ENCODE results near the gene VPS33A. TPM values are rescaled to one million over a fixed set of nuclear protein-coding genes. Genes with fewer than 3 reads are reported as not detected.
"Not testable (repeated sequence)": the region's sequence is repeated elsewhere in the genome, so short reads cannot be mapped to it uniquely, and the experiment has no call there.

The VPS33A gene
- total RNA-seq, 1 donor from 2014 or later = 22.2 TPM

DNA sequence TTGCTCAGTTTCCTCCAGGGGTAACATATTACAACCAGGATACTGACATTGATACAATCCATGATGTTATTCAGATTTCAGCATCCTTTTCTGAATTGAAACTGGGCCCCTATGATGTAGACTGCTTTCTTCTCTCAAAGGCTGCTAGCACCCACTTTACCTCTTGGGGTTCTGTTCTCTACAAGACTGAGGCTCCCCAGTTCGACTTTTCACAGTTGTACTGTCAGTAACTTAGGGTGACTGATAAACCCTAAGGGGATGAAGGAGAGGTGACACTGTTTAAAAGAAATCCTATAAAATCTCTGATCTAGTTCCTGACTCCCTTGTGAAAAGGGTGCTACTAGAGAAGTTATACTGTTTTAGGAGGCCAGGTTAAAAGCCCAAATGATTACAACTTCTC, 818 bp downstream of the VPS33A start:
- Mint-ChIP-seq H3K4me1 (ENCODE audit: unreplicated experiment) (peaks cover 19% of the 10 kb centered on the region), H3K36me3 (ENCODE audit: unreplicated experiment) (peaks cover 19% of the 10 kb centered on the region), H3K27ac (ENCODE audit: unreplicated experiment) (peak overlapping the region; percentile 97), H3K4me3 (ENCODE audit: unreplicated experiment) (peak overlapping the region; percentile 94), H3K27me3 (ENCODE audit: unreplicated experiment) (no peaks in the 10 kb centered on the region), H3K9me3 (ENCODE audit: unreplicated experiment) (no peaks in the 10 kb centered on the region)
- TF ChIP-seq, protein P1, sequence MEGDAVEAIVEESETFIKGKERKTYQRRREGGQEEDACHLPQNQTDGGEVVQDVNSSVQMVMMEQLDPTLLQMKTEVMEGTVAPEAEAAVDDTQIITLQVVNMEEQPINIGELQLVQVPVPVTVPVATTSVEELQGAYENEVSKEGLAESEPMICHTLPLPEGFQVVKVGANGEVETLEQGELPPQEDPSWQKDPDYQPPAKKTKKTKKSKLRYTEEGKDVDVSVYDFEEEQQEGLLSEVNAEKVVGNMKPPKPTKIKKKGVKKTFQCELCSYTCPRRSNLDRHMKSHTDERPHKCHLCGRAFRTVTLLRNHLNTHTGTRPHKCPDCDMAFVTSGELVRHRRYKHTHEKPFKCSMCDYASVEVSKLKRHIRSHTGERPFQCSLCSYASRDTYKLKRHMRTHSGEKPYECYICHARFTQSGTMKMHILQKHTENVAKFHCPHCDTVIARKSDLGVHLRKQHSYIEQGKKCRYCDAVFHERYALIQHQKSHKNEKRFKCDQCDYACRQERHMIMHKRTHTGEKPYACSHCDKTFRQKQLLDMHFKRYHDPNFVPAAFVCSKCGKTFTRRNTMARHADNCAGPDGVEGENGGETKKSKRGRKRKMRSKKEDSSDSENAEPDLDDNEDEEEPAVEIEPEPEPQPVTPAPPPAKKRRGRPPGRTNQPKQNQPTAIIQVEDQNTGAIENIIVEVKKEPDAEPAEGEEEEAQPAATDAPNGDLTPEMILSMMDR (IDR thresholded peaks at IDR 0.05) = no peak
- DNase-seq (ENCODE audit: extremely low spot score, unreplicated experiment) = no peak

DNA sequence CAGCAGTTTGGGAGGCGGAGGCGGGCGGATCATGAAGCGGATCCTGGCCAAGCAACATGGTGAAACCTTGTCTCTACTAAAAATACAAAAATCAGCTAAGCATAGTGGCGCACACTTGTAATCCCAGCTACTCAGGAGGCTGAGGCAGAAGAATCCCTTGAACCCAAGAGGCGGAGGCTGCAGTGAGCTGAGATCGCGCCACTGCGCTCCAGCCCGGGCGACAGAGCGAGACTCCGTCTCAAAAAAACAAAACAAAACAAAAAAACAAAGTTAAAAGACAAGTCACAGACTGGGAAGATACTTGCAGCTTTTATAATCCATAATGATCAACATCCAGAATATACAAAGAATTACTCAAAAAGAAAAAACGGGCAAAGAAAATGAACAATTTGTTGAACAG, 5.6 kb downstream of the VPS33A start:
- H3K4me3 Mint-ChIP-seq (ENCODE audit: unreplicated experiment) = not testable (repeated sequence)

DNA sequence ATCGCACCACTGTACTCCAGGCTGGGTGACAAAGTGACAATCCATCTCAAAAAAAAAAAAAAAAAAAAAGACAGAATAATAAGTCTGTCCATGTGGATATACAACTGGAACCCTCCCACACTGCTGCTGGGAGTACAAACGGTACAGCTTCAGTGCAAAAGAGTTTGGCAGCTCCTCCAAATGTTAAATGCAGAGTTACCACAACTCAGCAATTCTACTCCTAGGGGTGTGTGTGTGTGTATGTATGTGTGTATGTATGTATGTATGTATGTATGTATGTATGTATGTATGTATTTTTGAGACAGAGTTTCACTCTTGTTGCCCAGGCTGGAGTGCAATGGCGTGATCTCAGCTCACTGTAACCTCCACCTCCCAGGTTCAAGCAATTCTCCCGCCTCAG, 7.4 kb downstream of the VPS33A start:
- not testable (repeated sequence) for H3K4me3 Mint-ChIP-seq (ENCODE audit: unreplicated experiment); H3K9me3 Mint-ChIP-seq (ENCODE audit: unreplicated experiment); H3K27ac Mint-ChIP-seq (ENCODE audit: unreplicated experiment); H3K4me1 Mint-ChIP-seq (ENCODE audit: unreplicated experiment); DNase-seq (ENCODE audit: extremely low spot score, unreplicated experiment); H3K27me3 Mint-ChIP-seq (ENCODE audit: unreplicated experiment)
- H3K36me3 Mint-ChIP-seq (ENCODE audit: unreplicated experiment) = peaks cover 45% of the 10 kb centered on the region

More for the DNA sequence above, 5.6 kb downstream of the VPS33A start:
- H3K27me3 Mint-ChIP-seq (ENCODE audit: unreplicated experiment); H3K9me3 Mint-ChIP-seq (ENCODE audit: unreplicated experiment); DNase-seq (ENCODE audit: extremely low spot score, unreplicated experiment); H3K27ac Mint-ChIP-seq (ENCODE audit: unreplicated experiment); H3K4me1 Mint-ChIP-seq (ENCODE audit: unreplicated experiment): not testable (repeated sequence)
- H3K36me3 Mint-ChIP-seq (ENCODE audit: unreplicated experiment) = peaks cover 42% of the 10 kb centered on the region

DNA sequence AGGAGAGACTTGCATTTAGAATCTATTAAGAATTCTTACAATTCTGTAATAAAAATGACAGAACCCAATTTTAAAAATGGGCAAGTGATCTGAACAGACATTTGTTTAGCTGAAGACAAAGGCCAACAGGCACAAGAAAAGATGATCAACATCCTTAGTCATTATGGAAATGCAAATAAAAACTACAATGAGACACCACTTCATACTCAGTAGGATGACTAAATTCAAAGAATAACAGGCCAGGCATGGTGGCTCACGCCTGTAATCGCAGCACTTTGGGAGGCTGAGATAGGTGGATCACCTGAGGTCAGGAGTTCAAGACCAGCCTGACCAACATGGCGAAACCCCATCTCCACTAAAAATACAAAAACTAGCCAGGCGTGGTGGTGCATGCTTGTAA, 7.8 kb downstream of the VPS33A start:
- not testable (repeated sequence) for H3K27me3 Mint-ChIP-seq (ENCODE audit: unreplicated experiment); H3K4me1 Mint-ChIP-seq (ENCODE audit: unreplicated experiment); H3K4me3 Mint-ChIP-seq (ENCODE audit: unreplicated experiment); H3K27ac Mint-ChIP-seq (ENCODE audit: unreplicated experiment); DNase-seq (ENCODE audit: extremely low spot score, unreplicated experiment); H3K9me3 Mint-ChIP-seq (ENCODE audit: unreplicated experiment)
- H3K36me3 Mint-ChIP-seq (ENCODE audit: unreplicated experiment) = peaks cover 42% of the 10 kb centered on the region

DNA sequence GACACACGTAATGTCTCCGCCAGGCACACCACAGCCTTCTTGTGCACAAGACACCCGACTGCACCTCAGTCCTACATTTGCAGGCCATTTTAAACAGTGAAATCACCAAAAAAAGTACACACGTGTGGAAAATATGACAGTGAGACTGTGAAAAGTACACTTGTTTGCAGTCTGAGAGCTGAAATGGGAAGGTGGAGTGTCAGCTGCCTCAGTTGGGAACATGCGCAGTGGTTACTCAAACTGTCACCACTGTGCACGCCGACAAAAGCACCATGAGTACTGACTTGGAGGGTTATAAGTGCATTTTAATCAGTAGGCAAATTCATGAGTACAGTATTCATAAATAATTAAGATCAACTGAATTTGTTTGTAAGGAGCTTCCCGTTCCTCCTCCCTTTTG, 15.8 kb downstream of the VPS33A start:
- TF ChIP-seq, protein P1 (IDR thresholded peaks at IDR 0.05) = no peak
- Mint-ChIP-seq H3K27ac (ENCODE audit: unreplicated experiment) (no peak overlapping the region), H3K27me3 (ENCODE audit: unreplicated experiment) (no peaks in the 10 kb centered on the region), H3K36me3 (ENCODE audit: unreplicated experiment) (peaks cover 26% of the 10 kb centered on the region), H3K4me1 (ENCODE audit: unreplicated experiment) (no peaks in the 10 kb centered on the region), H3K4me3 (ENCODE audit: unreplicated experiment) (no peak overlapping the region), H3K9me3 (ENCODE audit: unreplicated experiment) (no peaks in the 10 kb centered on the region)
- DNase-seq (ENCODE audit: extremely low spot score, unreplicated experiment) = no peak

DNA sequence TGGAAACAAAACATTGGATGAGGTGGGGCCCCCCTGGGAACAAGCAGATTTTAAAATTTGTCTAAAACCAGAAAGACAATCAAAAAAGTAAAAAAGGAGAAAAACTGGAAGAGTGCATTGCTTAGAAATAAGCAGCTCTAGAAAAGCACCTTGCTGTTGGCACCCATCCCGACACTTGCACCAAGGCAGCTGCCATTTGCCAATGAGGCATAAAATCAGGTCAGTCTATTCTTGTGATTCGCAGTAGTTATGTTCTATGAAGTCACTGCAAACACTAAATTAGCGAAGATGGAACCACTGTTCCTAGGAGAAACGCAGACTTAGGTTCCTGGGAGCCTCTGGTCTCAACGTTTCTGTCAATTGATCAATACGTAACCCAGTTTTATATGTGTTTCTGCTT, 16.2 kb downstream of the VPS33A start:
- TF ChIP-seq, protein P1 (IDR thresholded peaks at IDR 0.05) = no peak
- no peaks in the 10 kb centered on the region for H3K4me1 Mint-ChIP-seq (ENCODE audit: unreplicated experiment)
- H3K27me3 Mint-ChIP-seq (ENCODE audit: unreplicated experiment) = no peaks in the 10 kb centered on the region
- DNase-seq (ENCODE audit: extremely low spot score, unreplicated experiment) = no peak
- H3K27ac Mint-ChIP-seq (ENCODE audit: unreplicated experiment) = no peak overlapping the region
- H3K36me3 Mint-ChIP-seq (ENCODE audit: unreplicated experiment) = peaks cover 25% of the 10 kb centered on the region
- H3K9me3 Mint-ChIP-seq (ENCODE audit: unreplicated experiment) = no peaks in the 10 kb centered on the region
- H3K4me3 Mint-ChIP-seq (ENCODE audit: unreplicated experiment) = no peak overlapping the region

DNA sequence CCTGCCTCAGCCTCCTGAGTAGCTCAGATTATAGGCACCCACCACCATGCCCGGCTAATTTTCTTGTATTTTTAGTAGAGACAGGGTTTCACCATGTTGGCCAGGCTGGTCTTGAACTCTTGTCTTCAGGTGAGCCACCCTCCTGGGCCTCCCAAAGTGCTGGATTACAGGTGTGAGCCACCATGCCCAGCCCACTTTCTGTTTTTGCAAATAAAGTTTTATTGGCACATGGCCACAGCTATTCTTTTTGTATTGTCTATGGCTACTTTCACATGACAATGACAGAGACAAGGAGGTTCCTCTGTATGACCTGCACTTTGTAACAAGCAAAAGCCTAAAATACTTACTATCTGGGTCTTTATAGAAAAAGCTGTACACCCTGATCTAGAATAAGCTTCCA, 20.7 kb downstream of the VPS33A start:
- TF ChIP-seq, protein P1 (IDR thresholded peaks at IDR 0.05) = no peak
- Mint-ChIP-seq H3K36me3 (ENCODE audit: unreplicated experiment) (peaks cover 40% of the 10 kb centered on the region), H3K4me3 (ENCODE audit: unreplicated experiment) (no peak overlapping the region), H3K27ac (ENCODE audit: unreplicated experiment) (no peak overlapping the region), H3K9me3 (ENCODE audit: unreplicated experiment) (no peaks in the 10 kb centered on the region), H3K27me3 (ENCODE audit: unreplicated experiment) (no peaks in the 10 kb centered on the region), H3K4me1 (ENCODE audit: unreplicated experiment) (no peaks in the 10 kb centered on the region)
- DNase-seq (ENCODE audit: extremely low spot score, unreplicated experiment) = no peak

All from osteocyte (in vitro differentiated cells).